SK-N-SH treated with all-trans-retinoic acid at 6 μM for 48 hours (cell line): Measurements from ENCODE around the gene CKM.

Source experiments
- CREB5 ChIP-seq: fragments of 250-450 bp; sonication (Bioruptor Pico); IDR thresholded peaks from 2 replicates; pipeline ENCODE4 v1.5.1; 2020; ENCODE audit warnings: low read depth, mild to moderate bottlenecking, moderate library complexity
- ISL1 ChIP-seq: fragments of 250-450 bp; sonication (Bioruptor Pico); IDR thresholded peaks from 2 replicates; pipeline ENCODE4 v2.1.2; 2022; ENCODE audit warnings: mild to moderate bottlenecking, moderate library complexity

GRCh38 chr19:45273521-45273855, 49.2 kb downstream of the CKM start:
- no peak for TF ChIP-seq CREB5
- no peak for TF ChIP-seq ISL1 (CRISPR knock-in tag)
